ENCODE measurements around the gene COL5A1. TPM values are rescaled to one million over a fixed set of nuclear protein-coding genes. Genes with fewer than 3 reads are reported as not detected.

COL5A1 gene
- polyA plus RNA-seq, 3 donors, result 0.01 TPM; not detected in 2

- no peak for DNase-seq
- Histone ChIP-seq H3K27me3 (ENCODE audit: control insufficient read depth in 2 of 2, insufficient read depth in 2 of 2, low read length in 2 of 2) (no peaks in the 10 kb centered on the region), H3K36me3 (replicated peaks in 1 of 2; ENCODE audit: control insufficient read depth in 1 of 2, insufficient read depth in 2 of 2, low read length in 2 of 2) (no peaks in the 10 kb centered on the region), H3K4me1 (ENCODE audit: control insufficient read depth in 1 of 2, insufficient read depth in 2 of 2, low read length in 2 of 2) (no peaks in the 10 kb centered on the region), H3K79me2 (ENCODE audit: insufficient read depth, low read length) (no peaks in the 10 kb centered on the region), H3K27ac (ENCODE audit: low read depth in 1 of 2, low read length in 2 of 2) (no peak overlapping the region), H3K4me2 (replicated peaks; ENCODE audit: extremely low read depth, low read length, poor library complexity, severe bottlenecking) (no peak overlapping the region), H4K20me1 (ENCODE audit: insufficient read depth, low read length) (no peaks in the 10 kb centered on the region), H3K9ac (ENCODE audit: insufficient read depth, low read length, poor library complexity, severe bottlenecking) (no peak overlapping the region), H3K4me3 (replicated peaks in 1 of 3; ENCODE audit: low read depth in 2 of 3, low read length in 3 of 3) (no peak overlapping the region), H3K9me3 (replicated peaks in 1 of 2; ENCODE audit: control insufficient read depth in 1 of 2, insufficient read depth in 1 of 2, low read length in 2 of 2) (peaks cover 0 to 7% of the 10 kb centered on the region in 2 donors), H2AFZ (ENCODE audit: insufficient read depth, low read depth, low read length, poor library complexity, severe bottlenecking) (no peak overlapping the region)
- H3K4me1 Mint-ChIP-seq, result no peaks in the 10 kb centered on the region
- H3K27me3 Mint-ChIP-seq (ENCODE audit: low read depth in 3 of 3), result peaks cover 1 to 4% (median 4%) of the 10 kb centered on the region in 3 donors
- intact Hi-C loops (cut with micrococcal nuclease), result no loop called here
- no peaks in the 10 kb centered on the region for H3K36me3 Mint-ChIP-seq
- H3K27ac Mint-ChIP-seq, result no peak overlapping the region
- 80% methylated on average over 1 of the region's 9 CpGs for WGBS (ENCODE audit: insufficient coverage)
- no peak for TF ChIP-seq CTCF (IDR thresholded peaks at IDR 0.05)
- no peak overlapping the region for H3K4me3 Mint-ChIP-seq
- H3K9me3 Mint-ChIP-seq, result no peaks in the 10 kb centered on the region
Observed at GRCh38 chr9:134592819-134593200, 48.8 kb upstream of the COL5A1 start.

GRCh38 chr9:134593286-134594077 lies 48.1 kb upstream of the COL5A1 start:
- 87% methylated on average over 24 of the region's 25 CpGs for WGBS (ENCODE audit: insufficient coverage)
- H4K20me1 ChIP-seq (ENCODE audit: insufficient read depth, low read length), result no peaks in the 10 kb centered on the region
- no peak overlapping the region for H3K27ac ChIP-seq (ENCODE audit: low read depth in 1 of 2, low read length in 2 of 2)

More at GRCh38 chr9:134593286-134594077, 48.1 kb upstream of the COL5A1 start:
- Histone ChIP-seq H3K79me2 (ENCODE audit: insufficient read depth, low read length) (no peaks in the 10 kb centered on the region), H3K4me2 (replicated peaks; ENCODE audit: extremely low read depth, low read length, poor library complexity, severe bottlenecking) (no peak overlapping the region), H3K36me3 (replicated peaks in 1 of 2; ENCODE audit: control insufficient read depth in 1 of 2, insufficient read depth in 2 of 2, low read length in 2 of 2) (no peaks in the 10 kb centered on the region), H3K9ac (ENCODE audit: insufficient read depth, low read length, poor library complexity, severe bottlenecking) (no peak overlapping the region), H3K4me1 (ENCODE audit: control insufficient read depth in 1 of 2, insufficient read depth in 2 of 2, low read length in 2 of 2) (no peaks in the 10 kb centered on the region), H2AFZ (ENCODE audit: insufficient read depth, low read depth, low read length, poor library complexity, severe bottlenecking) (no peak overlapping the region), H3K9me3 (replicated peaks in 1 of 2; ENCODE audit: control insufficient read depth in 1 of 2, insufficient read depth in 1 of 2, low read length in 2 of 2) (peaks cover 0 to 7% of the 10 kb centered on the region in 2 donors), H3K27me3 (ENCODE audit: control insufficient read depth in 2 of 2, insufficient read depth in 2 of 2, low read length in 2 of 2) (no peaks in the 10 kb centered on the region), H3K4me3 (replicated peaks in 1 of 3; ENCODE audit: low read depth in 2 of 3, low read length in 3 of 3) (no peak overlapping the region)
- Mint-ChIP-seq H3K36me3 (no peaks in the 10 kb centered on the region), H3K4me3 (no peak overlapping the region), H3K9me3 (no peaks in the 10 kb centered on the region), H3K27me3 (ENCODE audit: low read depth in 3 of 3) (peaks cover 1 to 4% (median 4%) of the 10 kb centered on the region in 3 donors), H3K4me1 (no peaks in the 10 kb centered on the region), H3K27ac (peak overlapping the region in 1 of 7 donors; percentile 0)
- no peak for DNase-seq
- intact Hi-C loops (cut with micrococcal nuclease), result no loop called here
- TF ChIP-seq CTCF (IDR thresholded peaks at IDR 0.05), result no peak

Data from CD14-positive monocyte (primary cell).